ENCODE measurements around the gene RCBTB2. TPM values are rescaled to one million over a fixed set of nuclear protein-coding genes. Genes with fewer than 3 reads are reported as not detected.

Gene RCBTB2
- total RNA-seq, 1 experiment from 2014 or later, result 1.1 TPM

- Histone ChIP-seq H3K27me3 (replicated peaks; ENCODE audit: control insufficient read depth, insufficient read depth, low read length) (no peaks in the 10 kb centered on the region), H3K4me1 (no peaks in the 10 kb centered on the region), H3K36me3 (ENCODE audit: control insufficient read depth, insufficient read depth, low read length) (no peaks in the 10 kb centered on the region), H3K9me3 (peaks cover 5% of the 10 kb centered on the region; the same call in 1 of the 2 replicates), H3K4me3 (ENCODE audit: low read depth, low read length) (no peak overlapping the region)
- TF ChIP-seq, protein P1, sequence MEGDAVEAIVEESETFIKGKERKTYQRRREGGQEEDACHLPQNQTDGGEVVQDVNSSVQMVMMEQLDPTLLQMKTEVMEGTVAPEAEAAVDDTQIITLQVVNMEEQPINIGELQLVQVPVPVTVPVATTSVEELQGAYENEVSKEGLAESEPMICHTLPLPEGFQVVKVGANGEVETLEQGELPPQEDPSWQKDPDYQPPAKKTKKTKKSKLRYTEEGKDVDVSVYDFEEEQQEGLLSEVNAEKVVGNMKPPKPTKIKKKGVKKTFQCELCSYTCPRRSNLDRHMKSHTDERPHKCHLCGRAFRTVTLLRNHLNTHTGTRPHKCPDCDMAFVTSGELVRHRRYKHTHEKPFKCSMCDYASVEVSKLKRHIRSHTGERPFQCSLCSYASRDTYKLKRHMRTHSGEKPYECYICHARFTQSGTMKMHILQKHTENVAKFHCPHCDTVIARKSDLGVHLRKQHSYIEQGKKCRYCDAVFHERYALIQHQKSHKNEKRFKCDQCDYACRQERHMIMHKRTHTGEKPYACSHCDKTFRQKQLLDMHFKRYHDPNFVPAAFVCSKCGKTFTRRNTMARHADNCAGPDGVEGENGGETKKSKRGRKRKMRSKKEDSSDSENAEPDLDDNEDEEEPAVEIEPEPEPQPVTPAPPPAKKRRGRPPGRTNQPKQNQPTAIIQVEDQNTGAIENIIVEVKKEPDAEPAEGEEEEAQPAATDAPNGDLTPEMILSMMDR (IDR thresholded peaks at IDR 0.05; ENCODE audit: insufficient read depth in 1 of 2, low read depth in 1 of 2, low read length in 1 of 2, severe bottlenecking in 1 of 2, unreplicated experiment in 1 of 2), result no peak
- DNase-seq, result no peak
- Mint-ChIP-seq H3K36me3 (ENCODE audit: insufficient read depth, unreplicated experiment) (no peaks in the 10 kb centered on the region), H3K27me3 (ENCODE audit: insufficient read depth, unreplicated experiment) (no peaks in the 10 kb centered on the region), H3K4me1 (ENCODE audit: low read depth, unreplicated experiment) (peaks cover 6% of the 10 kb centered on the region), H3K4me3 (ENCODE audit: unreplicated experiment) (no peak overlapping the region), H3K9me3 (ENCODE audit: unreplicated experiment) (peaks cover 14% of the 10 kb centered on the region), H3K27ac (ENCODE audit: unreplicated experiment) (no peak overlapping the region)
- BruUV-seq (replicated peaks), result no TSS peak
- POLR2A ChIA-PET, result no interaction called here
- intact Hi-C loops (cut with micrococcal nuclease; ENCODE audit: unreplicated experiment), result no loop called here
- CTCF ChIA-PET, result interaction anchor here (1.2 kb wide), 1 partner anchor 20 kb away, joined by 6 read pairs; no protein-coding TSS in a partner anchor
Measured at GRCh38 chr13:48559638-48560320, 26.9 kb upstream of the RCBTB2 start.

- DNase-seq, result no peak
- TF ChIP-seq, protein P1 (IDR thresholded peaks at IDR 0.05; ENCODE audit: insufficient read depth in 1 of 2, low read depth in 1 of 2, low read length in 1 of 2, severe bottlenecking in 1 of 2, unreplicated experiment in 1 of 2), result no peak
- peaks cover 17% of the 10 kb centered on the region for H3K9me3 ChIP-seq
- H3K27me3 ChIP-seq (replicated peaks; ENCODE audit: control insufficient read depth, insufficient read depth, low read length), result no peaks in the 10 kb centered on the region
- no peaks in the 10 kb centered on the region for H3K36me3 ChIP-seq (ENCODE audit: control insufficient read depth, insufficient read depth, low read length)
- no peak overlapping the region for H3K4me3 ChIP-seq (ENCODE audit: low read depth, low read length)
- Mint-ChIP-seq H3K27me3 (ENCODE audit: insufficient read depth, unreplicated experiment) (no peaks in the 10 kb centered on the region), H3K4me1 (ENCODE audit: low read depth, unreplicated experiment) (no peaks in the 10 kb centered on the region), H3K27ac (ENCODE audit: unreplicated experiment) (no peak overlapping the region), H3K4me3 (ENCODE audit: unreplicated experiment) (no peak overlapping the region), H3K36me3 (ENCODE audit: insufficient read depth, unreplicated experiment) (no peaks in the 10 kb centered on the region), H3K9me3 (ENCODE audit: unreplicated experiment) (peaks cover 30% of the 10 kb centered on the region)
- ChIA-PET POLR2A (no interaction called here), CTCF (no interaction called here)
- BruUV-seq (replicated peaks), result no TSS peak
- no peaks in the 10 kb centered on the region for H3K4me1 ChIP-seq
- intact Hi-C loops (cut with micrococcal nuclease; ENCODE audit: unreplicated experiment), result no loop called here
Measured at GRCh38 chr13:48556817-48557216, 23.9 kb upstream of the RCBTB2 start.

DNA sequence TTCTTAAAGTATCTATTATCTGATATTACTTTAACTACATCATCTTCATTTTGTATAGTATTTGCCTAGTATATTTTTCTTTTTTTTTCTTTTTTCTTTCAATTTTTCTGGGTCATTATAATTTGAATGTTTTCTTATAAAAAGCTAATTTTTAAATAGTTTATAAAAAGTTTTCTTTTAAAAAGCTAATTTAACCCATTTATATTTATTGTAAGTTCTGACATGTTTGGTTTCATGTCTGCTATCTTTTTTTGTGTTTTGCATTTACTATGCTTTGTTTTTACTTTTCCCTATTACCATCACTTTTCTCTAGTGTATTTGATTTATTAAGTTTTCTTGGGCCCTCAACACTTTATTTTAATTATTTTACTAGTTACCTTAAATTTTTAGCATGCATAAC, 22.6 kb upstream of the RCBTB2 start:
- ChIA-PET POLR2A (no interaction called here), CTCF (no interaction called here)
- TF ChIP-seq, protein P1 (IDR thresholded peaks at IDR 0.05; ENCODE audit: insufficient read depth in 1 of 2, low read depth in 1 of 2, low read length in 1 of 2, severe bottlenecking in 1 of 2, unreplicated experiment in 1 of 2), result no peak
- H3K9me3 Mint-ChIP-seq (ENCODE audit: unreplicated experiment), result peaks cover 32% of the 10 kb centered on the region
- no peak overlapping the region for H3K4me3 Mint-ChIP-seq (ENCODE audit: unreplicated experiment)
- H3K27ac Mint-ChIP-seq (ENCODE audit: unreplicated experiment), result no peak overlapping the region
- no peaks in the 10 kb centered on the region for H3K36me3 Mint-ChIP-seq (ENCODE audit: insufficient read depth, unreplicated experiment)
- no peaks in the 10 kb centered on the region for H3K27me3 Mint-ChIP-seq (ENCODE audit: insufficient read depth, unreplicated experiment)
- intact Hi-C loops (cut with micrococcal nuclease; ENCODE audit: unreplicated experiment), result no loop called here
- H3K4me1 Mint-ChIP-seq (ENCODE audit: low read depth, unreplicated experiment), result no peaks in the 10 kb centered on the region
- DNase-seq, result no peak
- Histone ChIP-seq H3K4me1 (no peaks in the 10 kb centered on the region), H3K36me3 (ENCODE audit: control insufficient read depth, insufficient read depth, low read length) (no peaks in the 10 kb centered on the region), H3K27me3 (replicated peaks; ENCODE audit: control insufficient read depth, insufficient read depth, low read length) (no peaks in the 10 kb centered on the region), H3K4me3 (ENCODE audit: low read depth, low read length) (no peak overlapping the region), H3K9me3 (peaks cover 29% of the 10 kb centered on the region)
- BruUV-seq (replicated peaks), result no TSS peak

Measured in Caco-2 (cell line).